GM18907 (cell line): Measurements from ENCODE around the gene RAMP3.
"Not testable (repeated sequence)": the region's sequence is repeated elsewhere in the genome, so short reads cannot be mapped to it uniquely, and the experiment has no call there.

Experiments
- ATAC-seq: cut with Tn5 transposase; IDR thresholded peaks from one replicate; pipeline ENCODE4 v1.9.1; 2021; ENCODE audit warnings: mild to moderate bottlenecking, moderate library complexity; ENCODE audit not compliant: unreplicated experiment

RAMP3 gene

GRCh38 chr7:45155941-45156340, 1.6 kb upstream of the RAMP3 start:
- no peak for ATAC-seq

GRCh38 chr7:45156516-45157272, 897 bp upstream of the RAMP3 start:
- no peak for ATAC-seq

GRCh38 chr7:45157286-45157652, 322 bp upstream of the RAMP3 start:
- ATAC-seq: no peak

GRCh38 chr7:45158471-45158870, 880 bp downstream of the RAMP3 start:
- ATAC-seq: no peak

- no peak for ATAC-seq
These were observed 1.7 kb downstream of the RAMP3 start for GRCh38 chr7:45159296-45159695.

GRCh38 chr7:45160417-45160881, 2.9 kb downstream of the RAMP3 start:
- peak; percentile 46 for ATAC-seq

- ATAC-seq: no peak
These were observed 3.5 kb downstream of the RAMP3 start for GRCh38 chr7:45161138-45161537.

- no peak for ATAC-seq
These were observed 4.3 kb downstream of the RAMP3 start for GRCh38 chr7:45161842-45162241.

GRCh38 chr7:45162311-45162845, 4.8 kb downstream of the RAMP3 start:
- no peak for ATAC-seq

- ATAC-seq: no peak
These were observed 5.5 kb downstream of the RAMP3 start for GRCh38 chr7:45162943-45163691.

- no peak for ATAC-seq
These were observed 6.1 kb downstream of the RAMP3 start for GRCh38 chr7:45163692-45164052.

- not testable (repeated sequence) for ATAC-seq
These were observed 6.7 kb downstream of the RAMP3 start for GRCh38 chr7:45164271-45164670.

- ATAC-seq: no peak
These were observed 8.3 kb downstream of the RAMP3 start for GRCh38 chr7:45165857-45166256.

GRCh38 chr7:45171946-45172345, 14.4 kb downstream of the RAMP3 start:
- ATAC-seq: no peak

- no peak for ATAC-seq
These were observed 16.2 kb downstream of the RAMP3 start for GRCh38 chr7:45173596-45174327.

- no peak for ATAC-seq
These were observed 16.7 kb downstream of the RAMP3 start for GRCh38 chr7:45174328-45174610.

GRCh38 chr7:45174966-45175765, 17.6 kb downstream of the RAMP3 start:
- ATAC-seq: no peak

- no peak for ATAC-seq
These were observed 18.5 kb downstream of the RAMP3 start for GRCh38 chr7:45176091-45176490.

GRCh38 chr7:45176886-45177731, 19.5 kb downstream of the RAMP3 start:
- no peak for ATAC-seq

- no peak for ATAC-seq
These were observed 20.2 kb downstream of the RAMP3 start for GRCh38 chr7:45177801-45178200.
